ENCODE measurements around the gene CWC22. TPM values are rescaled to one million over a fixed set of nuclear protein-coding genes. Genes with fewer than 3 reads are reported as not detected.
"Not testable (repeated sequence)": the region's sequence is repeated elsewhere in the genome, so short reads cannot be mapped to it uniquely, and the experiment has no call there.

Gene CWC22
- 10 to 100 TPM; 19.9 to 21.3 TPM for total RNA-seq

DNA sequence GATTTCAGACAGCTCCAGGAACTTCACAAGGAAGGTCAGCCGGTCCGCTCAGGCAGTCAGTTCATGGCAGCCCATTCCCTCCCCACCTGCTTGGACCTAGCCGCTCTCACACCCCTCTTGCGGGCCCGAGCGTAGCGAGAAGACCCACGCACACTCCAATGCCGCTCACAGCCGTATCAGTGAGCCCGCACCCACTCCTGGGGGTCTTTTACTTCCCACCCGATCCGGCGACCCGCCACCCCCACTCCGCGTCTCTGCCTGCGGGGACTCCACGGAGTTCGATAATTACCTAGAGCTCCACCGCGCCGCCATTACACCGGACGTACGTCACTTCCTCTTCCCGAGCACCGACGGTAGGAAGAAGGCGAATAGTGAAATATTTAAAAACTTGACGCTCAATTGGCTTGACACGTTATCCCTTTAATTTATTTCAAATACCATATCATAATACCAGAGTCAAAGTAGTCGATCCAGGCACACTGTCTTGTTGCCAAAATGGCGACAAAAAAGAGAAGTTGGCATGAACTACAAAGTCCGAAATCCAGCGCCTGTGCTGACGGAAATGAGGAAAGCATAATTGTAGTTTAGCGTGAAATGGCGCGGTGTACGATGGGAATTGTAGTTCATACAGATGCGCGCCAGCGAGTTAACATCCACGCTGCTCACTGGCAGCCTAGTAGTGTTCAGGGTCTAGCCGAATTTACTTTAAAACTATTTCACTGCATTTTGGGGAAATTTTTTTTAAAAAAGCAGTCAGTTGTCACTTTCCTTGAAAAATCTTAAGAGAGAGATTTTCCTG lies at the start of gene CWC22:
Gene CWC22, minus strand, starts transcription at position 517 of the 799 bp plus-strand sequence. CDS start 13,956 bp downstream, outside the sequence.
- ChIA-PET CTCF (interaction anchor here (1.3 kb wide), 1 partner anchor 16 kb away, joined by 3 read pairs; no protein-coding TSS in a partner anchor), POLR2A (interaction anchor here (1.7 kb wide), 1 partner anchor 9 kb away, joined by 8 read pairs; no protein-coding TSS in a partner anchor)
- peak; percentile 89 for DNase-seq
- H3K36me3 Mint-ChIP-seq (ENCODE audit: low read depth), result peaks cover 8% of the 10 kb centered on the region
- no peaks in the 10 kb centered on the region for H3K27me3 Mint-ChIP-seq
- no peaks in the 10 kb centered on the region for H3K9me3 Mint-ChIP-seq
- peak within 1 kb of the TSS; percentile 94 for H3K27ac Mint-ChIP-seq
- H3K4me3 Mint-ChIP-seq, result peak within 1 kb of the TSS; percentile 85
- H3K4me1 Mint-ChIP-seq, result peaks cover 34% of the 10 kb centered on the region

DNA sequence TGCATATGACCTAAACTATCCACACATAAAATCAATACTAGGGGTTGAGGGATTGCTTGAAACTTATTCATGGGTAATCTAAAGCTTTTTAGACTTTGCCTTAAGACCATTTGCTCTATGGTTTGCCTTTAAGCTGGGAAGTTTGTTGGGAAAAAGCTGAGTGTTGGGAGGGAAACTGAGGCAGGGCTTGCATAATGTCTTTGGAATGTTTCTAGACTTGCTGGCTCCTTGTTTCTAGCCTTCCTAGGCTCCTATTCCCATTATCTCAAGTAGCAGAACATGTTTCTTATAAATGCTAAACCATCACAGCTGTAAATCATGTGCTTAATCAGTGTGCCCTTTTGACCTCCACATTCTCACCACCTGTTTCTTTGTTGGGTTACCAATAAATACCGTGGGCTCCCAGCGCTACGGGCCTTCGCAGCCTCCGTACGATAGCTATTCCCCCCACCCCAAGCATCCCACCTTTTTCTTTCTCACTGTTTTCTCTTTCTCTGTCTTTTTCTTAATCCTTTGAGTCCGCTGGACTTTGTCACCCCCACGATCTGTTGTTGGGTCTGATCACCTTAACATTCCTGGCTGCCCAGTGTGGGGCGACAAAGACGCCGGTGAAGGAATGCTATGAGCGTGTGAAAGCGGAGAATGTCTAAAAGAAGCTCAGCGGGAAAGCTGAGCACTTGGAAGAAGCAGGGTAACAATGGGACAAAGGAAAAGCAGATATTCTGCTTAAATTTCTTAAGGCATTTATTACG lies 49.4 kb upstream of the CWC22 start:
- Mint-ChIP-seq H3K27me3 (peaks cover 9% of the 10 kb centered on the region), H3K36me3 (ENCODE audit: low read depth) (no peaks in the 10 kb centered on the region), H3K27ac (no peak overlapping the region), H3K4me3 (no peak overlapping the region), H3K9me3 (peaks cover 2% of the 10 kb centered on the region), H3K4me1 (no peaks in the 10 kb centered on the region)
- ChIA-PET POLR2A (no interaction called here), CTCF (no interaction called here)
- DNase-seq, result no peak

GRCh38 chr2:180054576-180054975 lies 47.5 kb upstream of the CWC22 start:
- H3K9me3 Mint-ChIP-seq; H3K27ac Mint-ChIP-seq; H3K36me3 Mint-ChIP-seq (ENCODE audit: low read depth); H3K4me3 Mint-ChIP-seq; POLR2A ChIA-PET; CTCF ChIA-PET; H3K4me1 Mint-ChIP-seq; DNase-seq; H3K27me3 Mint-ChIP-seq: not testable (repeated sequence)

DNA sequence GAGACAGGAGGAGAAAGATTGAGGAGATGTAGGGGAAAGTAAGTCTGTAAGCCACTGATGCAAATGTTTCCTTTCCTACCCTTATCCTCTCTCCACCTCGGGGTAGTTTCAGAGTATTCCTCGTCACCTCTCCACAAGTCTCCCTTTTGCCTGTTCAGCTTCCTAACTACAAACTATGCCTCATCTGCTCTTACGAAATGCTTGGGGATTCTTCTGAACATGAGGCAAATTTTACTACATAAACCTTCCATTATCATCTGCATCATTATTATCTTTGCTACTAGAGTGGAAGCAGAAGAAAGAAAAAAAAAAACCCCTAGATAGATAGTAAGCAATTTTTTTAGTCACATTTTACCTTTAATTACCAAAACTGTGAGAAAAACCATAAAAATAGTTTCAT lies 43.1 kb upstream of the CWC22 start:
- H3K27ac Mint-ChIP-seq, result no peak overlapping the region
- DNase-seq, result no peak
- peaks cover 2% of the 10 kb centered on the region for H3K9me3 Mint-ChIP-seq
- ChIA-PET POLR2A (no interaction called here), CTCF (no interaction called here)
- peaks cover 9% of the 10 kb centered on the region for H3K27me3 Mint-ChIP-seq
- H3K4me1 Mint-ChIP-seq, result no peaks in the 10 kb centered on the region
- no peak overlapping the region for H3K4me3 Mint-ChIP-seq
- H3K36me3 Mint-ChIP-seq (ENCODE audit: low read depth), result no peaks in the 10 kb centered on the region

- no peaks in the 10 kb centered on the region for H3K36me3 Mint-ChIP-seq (ENCODE audit: low read depth)
- no peak overlapping the region for H3K4me3 Mint-ChIP-seq
- CTCF ChIA-PET, result no interaction called here
- POLR2A ChIA-PET, result no interaction called here
- no peaks in the 10 kb centered on the region for H3K4me1 Mint-ChIP-seq
- H3K27me3 Mint-ChIP-seq, result peaks cover 9% of the 10 kb centered on the region
- no peak for DNase-seq
- H3K9me3 Mint-ChIP-seq, result peaks cover 2% of the 10 kb centered on the region
- H3K27ac Mint-ChIP-seq, result no peak overlapping the region
Measured at GRCh38 chr2:180048251-180048650, 41.2 kb upstream of the CWC22 start.

DNA sequence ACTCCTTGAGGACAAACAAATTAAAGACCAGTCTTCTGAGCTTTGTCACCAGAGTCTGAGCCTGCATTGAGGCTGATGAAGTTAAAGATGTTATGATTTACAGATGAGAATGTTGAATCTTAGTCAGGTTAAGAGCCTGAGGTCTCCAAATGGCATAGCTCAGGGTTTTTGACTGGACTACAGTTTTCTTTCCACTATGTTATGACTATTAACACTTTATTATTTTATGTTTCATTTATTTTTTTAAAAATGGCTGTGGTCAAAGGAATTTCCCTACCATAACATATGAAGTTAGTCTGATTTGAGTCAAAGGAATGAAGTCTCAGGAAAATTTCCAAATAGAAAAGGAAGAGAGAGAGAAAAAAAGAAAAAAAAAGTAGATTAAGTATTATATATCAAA lies 39.7 kb upstream of the CWC22 start:
- DNase-seq, result no peak
- Mint-ChIP-seq H3K27ac (no peak overlapping the region), H3K36me3 (ENCODE audit: low read depth) (no peaks in the 10 kb centered on the region), H3K9me3 (no peaks in the 10 kb centered on the region), H3K4me1 (no peaks in the 10 kb centered on the region), H3K27me3 (peaks cover 2% of the 10 kb centered on the region), H3K4me3 (no peak overlapping the region)
- ChIA-PET CTCF (no interaction called here), POLR2A (no interaction called here)

GRCh38 chr2:180046202-180046601 lies 39.1 kb upstream of the CWC22 start:
- no peak overlapping the region for H3K27ac Mint-ChIP-seq
- no peaks in the 10 kb centered on the region for H3K4me1 Mint-ChIP-seq
- no peaks in the 10 kb centered on the region for H3K36me3 Mint-ChIP-seq (ENCODE audit: low read depth)
- CTCF ChIA-PET, result no interaction called here
- no peak overlapping the region for H3K4me3 Mint-ChIP-seq
- no peaks in the 10 kb centered on the region for H3K9me3 Mint-ChIP-seq
- POLR2A ChIA-PET, result no interaction called here
- H3K27me3 Mint-ChIP-seq, result peaks cover 2% of the 10 kb centered on the region
- no peak for DNase-seq

DNA sequence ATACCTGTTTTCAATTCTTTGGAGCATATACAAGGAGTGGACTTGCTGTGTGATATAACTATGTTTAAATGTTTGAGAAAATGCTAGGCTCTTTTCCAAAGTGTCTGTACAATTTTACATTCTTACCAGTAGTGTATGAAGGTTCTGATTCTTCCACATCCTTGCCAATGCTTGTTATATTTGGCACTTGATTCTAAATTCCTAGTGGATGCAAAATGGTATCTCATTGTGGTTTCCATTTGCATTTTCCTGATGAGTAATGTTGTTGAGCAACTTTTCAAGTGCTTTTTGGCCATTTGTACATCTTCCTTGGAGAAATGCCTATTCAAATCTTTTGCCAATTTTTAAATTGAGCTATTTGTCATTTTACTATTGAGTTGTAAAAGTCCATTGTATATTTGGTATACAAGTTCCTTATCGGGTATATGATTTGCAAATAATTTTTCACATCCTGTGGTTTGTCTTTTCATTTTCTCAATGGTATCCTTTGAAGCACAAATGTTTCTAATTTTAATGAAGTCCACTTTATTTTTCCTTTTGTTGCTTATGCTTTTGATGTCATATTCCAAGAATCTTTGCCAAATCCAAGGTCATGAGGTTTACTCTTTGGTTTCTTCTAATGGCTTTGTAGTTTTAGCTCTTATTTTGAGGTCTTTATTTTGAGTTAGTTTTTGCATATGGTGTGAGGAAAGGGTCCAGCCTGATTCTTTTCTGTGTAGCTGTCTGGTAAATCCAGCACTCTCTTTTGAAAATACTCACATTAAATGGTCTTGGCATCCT lies 33.2 kb upstream of the CWC22 start:
- POLR2A ChIA-PET, result no interaction called here

DNA sequence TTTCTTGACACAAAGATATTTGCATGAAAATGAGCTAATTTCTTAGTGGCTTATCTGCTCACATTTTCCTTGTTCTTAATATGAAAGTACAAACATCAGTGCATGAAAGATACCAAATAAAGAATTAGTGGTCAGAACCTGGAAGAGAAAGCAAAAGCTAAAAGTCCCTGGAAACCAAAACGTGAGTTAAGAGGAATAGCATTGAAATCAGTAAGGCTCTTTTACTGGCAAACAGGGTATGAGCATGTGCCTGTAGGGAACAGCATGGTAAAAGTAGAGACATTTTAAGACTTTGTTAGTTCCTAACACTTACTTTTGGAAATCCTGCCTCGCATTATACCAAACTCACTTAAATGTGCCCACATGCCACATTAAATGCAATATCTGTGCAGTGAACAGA lies 31.9 kb upstream of the CWC22 start:
- H3K27me3 Mint-ChIP-seq, result peaks cover 13% of the 10 kb centered on the region
- no peak for DNase-seq
- ChIA-PET CTCF (no interaction called here), POLR2A (no interaction called here)
- no peaks in the 10 kb centered on the region for H3K4me1 Mint-ChIP-seq
- H3K36me3 Mint-ChIP-seq (ENCODE audit: low read depth), result no peaks in the 10 kb centered on the region
- H3K27ac Mint-ChIP-seq, result no peak overlapping the region
- H3K4me3 Mint-ChIP-seq, result no peak overlapping the region
- no peaks in the 10 kb centered on the region for H3K9me3 Mint-ChIP-seq

More for the DNA sequence above, 33.2 kb upstream of the CWC22 start:
- CTCF ChIA-PET, result no interaction called here
- H3K36me3 Mint-ChIP-seq (ENCODE audit: low read depth), result no peaks in the 10 kb centered on the region
- H3K27ac Mint-ChIP-seq, result no peak overlapping the region
- no peak for DNase-seq
- no peaks in the 10 kb centered on the region for H3K9me3 Mint-ChIP-seq
- no peak overlapping the region for H3K4me3 Mint-ChIP-seq
- no peaks in the 10 kb centered on the region for H3K4me1 Mint-ChIP-seq
- H3K27me3 Mint-ChIP-seq, result peaks cover 13% of the 10 kb centered on the region

- Mint-ChIP-seq H3K27ac (no peak overlapping the region), H3K4me1 (no peaks in the 10 kb centered on the region), H3K27me3 (peaks cover 9% of the 10 kb centered on the region), H3K36me3 (ENCODE audit: low read depth) (no peaks in the 10 kb centered on the region), H3K4me3 (no peak overlapping the region), H3K9me3 (no peaks in the 10 kb centered on the region)
- no peak for DNase-seq
- CTCF ChIA-PET, result no interaction called here
- POLR2A ChIA-PET, result no interaction called here
Measured at GRCh38 chr2:180033993-180034894, 27.1 kb upstream of the CWC22 start.

GRCh38 chr2:180029575-180029974 lies 22.5 kb upstream of the CWC22 start:
- CTCF ChIA-PET, result no interaction called here
- no peaks in the 10 kb centered on the region for H3K36me3 Mint-ChIP-seq (ENCODE audit: low read depth)
- no peak overlapping the region for H3K4me3 Mint-ChIP-seq
- no peaks in the 10 kb centered on the region for H3K4me1 Mint-ChIP-seq
- no peak for DNase-seq
- peaks cover 12% of the 10 kb centered on the region for H3K27me3 Mint-ChIP-seq
- POLR2A ChIA-PET, result no interaction called here
- H3K27ac Mint-ChIP-seq, result no peak overlapping the region
- H3K9me3 Mint-ChIP-seq, result no peaks in the 10 kb centered on the region

DNA sequence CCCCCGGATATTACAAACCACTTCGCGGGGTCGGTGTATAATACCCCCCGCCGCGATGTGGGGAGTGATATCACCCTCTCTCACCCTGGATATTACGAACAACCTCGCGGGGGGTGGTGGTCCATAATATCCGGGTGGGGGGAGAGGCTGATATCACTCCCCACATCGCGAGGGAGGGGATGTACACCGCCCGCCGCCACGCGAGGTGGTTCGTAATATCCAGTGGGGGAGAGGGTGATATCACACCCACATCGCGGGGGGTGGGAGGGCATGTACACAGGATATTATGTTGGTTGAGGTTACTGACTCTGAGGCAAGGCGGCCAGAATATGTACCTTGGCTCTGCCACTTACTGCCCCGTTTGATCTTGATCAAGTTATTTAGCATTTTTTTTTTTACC lies 14.8 kb upstream of the CWC22 start:
- Mint-ChIP-seq H3K27me3 (peaks cover 8% of the 10 kb centered on the region), H3K9me3 (no peaks in the 10 kb centered on the region), H3K4me1 (no peaks in the 10 kb centered on the region), H3K4me3 (no peak overlapping the region), H3K27ac (no peak overlapping the region), H3K36me3 (ENCODE audit: low read depth) (no peaks in the 10 kb centered on the region)
- POLR2A ChIA-PET, result no interaction called here
- DNase-seq, result no peak
- CTCF ChIA-PET, result no interaction called here
